T-helper 1 cell treated with Interleukin-12 subunit alpha and Interleukin-12 subunit beta and Interleukin-4 antibody, amounts not matched to agents 30 ng/mL and 1 ng/mL, for 36 hours (primary cell): ENCODE results near the gene ZNF516. TPM values are rescaled to one million over a fixed set of nuclear protein-coding genes. Genes with fewer than 3 reads are reported as not detected.
"Not testable (repeated sequence)": the region's sequence is repeated elsewhere in the genome, so short reads cannot be mapped to it uniquely, and the experiment has no call there.

Experiments used
- intact Hi-C: fragments of 100-400 bp; cut with micrococcal nuclease; formaldehyde crosslinking; loops from one replicate; pipeline ENCODE4 v1.15.1; 2024
- total RNA-seq: library from RNA; stranded (reverse); gene quantifications from 2 replicates; pipeline ENCODE4 v1.2.3, GENCODE V29; 2022

The ZNF516 gene
- total RNA-seq, 1 donor from 2014 or later, result 1.8 TPM

DNA sequence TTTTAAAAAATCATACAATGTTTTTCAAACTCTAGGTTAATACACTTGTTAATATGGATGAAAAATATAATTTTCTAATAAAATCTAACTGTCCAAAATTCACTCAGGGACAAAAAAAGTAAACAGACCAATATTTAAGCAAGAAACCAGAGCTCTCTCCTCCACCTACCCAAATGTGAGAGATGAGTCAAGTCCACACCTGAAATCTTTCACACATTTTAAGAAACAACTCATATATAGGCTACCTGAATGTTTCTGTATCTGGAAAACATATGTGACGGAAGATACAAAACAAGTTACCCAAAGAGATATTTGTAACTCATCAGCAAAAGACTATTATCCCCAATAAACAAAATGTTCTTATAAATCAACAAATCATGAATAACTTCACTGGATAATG lies 20.2 kb downstream of the ZNF516 start:
- intact Hi-C loops, result no loop called here

DNA sequence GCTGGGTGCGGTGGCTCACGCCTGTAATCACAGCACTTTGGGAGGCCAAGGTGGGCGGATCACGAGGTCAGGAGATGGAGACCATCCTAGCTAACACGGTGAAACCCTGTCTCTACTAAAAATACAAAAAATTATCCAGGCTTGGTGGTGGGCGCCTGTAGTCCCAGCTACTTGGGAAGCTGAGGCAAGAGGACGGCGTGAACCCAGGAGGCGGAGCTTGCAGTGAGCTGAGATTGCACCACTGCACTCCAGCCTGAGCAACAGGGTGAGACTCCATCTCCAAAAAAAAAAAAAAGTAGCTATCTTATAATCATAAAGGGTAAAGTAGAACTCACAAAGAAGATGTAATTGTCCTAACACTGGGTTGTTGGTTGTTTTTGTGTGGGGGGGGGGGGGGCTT lies 21.5 kb downstream of the ZNF516 start:
- intact Hi-C loops, result not testable (repeated sequence)

DNA sequence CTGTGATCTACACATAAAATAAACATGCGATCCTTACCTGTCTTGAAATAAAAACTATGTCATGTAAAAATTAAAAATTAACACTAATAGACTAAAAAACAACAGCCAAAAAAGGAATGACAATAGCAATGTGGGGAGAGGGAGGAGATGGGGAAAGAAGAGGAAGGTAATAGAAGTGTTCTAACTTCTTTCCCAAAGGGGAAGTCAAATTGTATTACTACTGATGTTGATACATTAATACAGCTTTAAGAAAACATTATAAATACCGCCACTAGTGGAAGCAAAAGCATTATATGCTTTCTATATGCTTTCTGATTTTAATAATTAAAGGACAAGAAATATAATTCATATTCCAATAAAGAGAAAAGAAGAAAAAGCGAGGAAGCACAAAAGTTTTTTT lies 22.2 kb downstream of the ZNF516 start:
- intact Hi-C loops, result no loop called here

DNA sequence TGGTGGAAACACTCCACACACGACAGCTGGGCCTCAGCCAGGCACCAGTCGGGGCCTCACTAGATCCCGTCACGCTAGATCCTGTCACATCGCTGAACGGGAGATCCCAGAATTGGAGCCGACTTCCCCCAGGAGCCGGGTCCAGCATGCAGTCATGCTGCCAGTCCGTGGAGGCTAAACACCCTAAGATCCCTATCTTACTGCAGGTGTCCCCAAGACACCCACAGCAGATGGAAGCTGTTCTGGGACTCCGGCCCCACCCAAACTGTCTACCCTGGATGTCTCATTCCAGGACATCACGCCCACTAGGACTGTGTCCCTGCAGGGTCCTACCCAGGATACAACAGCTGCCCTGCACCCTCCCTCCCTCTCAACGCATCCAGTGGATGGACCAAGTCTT lies 23.4 kb downstream of the ZNF516 start:
- intact Hi-C loops, result no loop called here

DNA sequence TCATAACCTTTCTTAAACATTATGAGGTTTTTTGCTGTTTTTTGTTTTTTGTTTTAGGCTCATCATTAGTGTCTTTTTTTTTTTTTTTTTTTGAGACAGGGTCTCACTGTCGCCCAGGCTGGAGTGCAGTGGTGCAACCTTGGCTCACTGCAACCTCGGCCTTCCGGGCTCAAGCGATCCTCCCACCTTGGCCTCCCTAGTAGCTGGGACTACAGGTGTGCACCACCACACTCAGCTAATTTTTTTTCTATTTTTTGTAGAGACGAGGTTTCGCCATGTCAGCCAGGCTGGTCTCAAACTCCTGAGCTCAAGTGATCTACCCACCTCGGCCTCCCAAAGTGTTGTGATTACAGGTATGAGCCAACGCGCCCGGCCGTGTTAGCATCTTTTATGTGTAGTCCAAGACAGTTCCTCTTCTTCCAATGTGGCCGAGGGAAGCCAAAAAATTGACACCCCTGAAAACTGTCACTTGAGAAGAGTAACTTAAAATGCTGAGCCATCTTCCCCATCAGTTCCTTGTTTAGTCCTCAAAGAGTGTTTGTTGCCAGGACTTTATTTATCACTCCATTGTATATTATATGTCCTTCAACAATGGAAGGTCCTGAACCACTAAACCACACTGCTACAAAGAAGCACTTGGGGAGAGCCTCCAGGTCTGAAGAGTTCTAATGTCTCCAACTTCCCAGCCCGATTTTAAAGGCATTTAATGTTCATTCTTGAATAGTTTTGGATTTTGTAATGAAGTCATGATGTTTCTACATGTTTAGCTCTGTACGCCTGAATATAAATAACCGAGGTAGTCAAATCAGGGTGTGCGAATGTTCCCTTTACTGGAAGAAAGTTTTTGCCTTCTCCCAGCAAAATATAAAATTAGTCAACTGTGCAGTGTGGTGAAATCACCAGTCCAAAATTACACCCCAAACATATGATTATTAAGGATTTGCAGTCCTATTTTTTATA lies 26.4 kb downstream of the ZNF516 start:
- intact Hi-C loops, result no loop called here

DNA sequence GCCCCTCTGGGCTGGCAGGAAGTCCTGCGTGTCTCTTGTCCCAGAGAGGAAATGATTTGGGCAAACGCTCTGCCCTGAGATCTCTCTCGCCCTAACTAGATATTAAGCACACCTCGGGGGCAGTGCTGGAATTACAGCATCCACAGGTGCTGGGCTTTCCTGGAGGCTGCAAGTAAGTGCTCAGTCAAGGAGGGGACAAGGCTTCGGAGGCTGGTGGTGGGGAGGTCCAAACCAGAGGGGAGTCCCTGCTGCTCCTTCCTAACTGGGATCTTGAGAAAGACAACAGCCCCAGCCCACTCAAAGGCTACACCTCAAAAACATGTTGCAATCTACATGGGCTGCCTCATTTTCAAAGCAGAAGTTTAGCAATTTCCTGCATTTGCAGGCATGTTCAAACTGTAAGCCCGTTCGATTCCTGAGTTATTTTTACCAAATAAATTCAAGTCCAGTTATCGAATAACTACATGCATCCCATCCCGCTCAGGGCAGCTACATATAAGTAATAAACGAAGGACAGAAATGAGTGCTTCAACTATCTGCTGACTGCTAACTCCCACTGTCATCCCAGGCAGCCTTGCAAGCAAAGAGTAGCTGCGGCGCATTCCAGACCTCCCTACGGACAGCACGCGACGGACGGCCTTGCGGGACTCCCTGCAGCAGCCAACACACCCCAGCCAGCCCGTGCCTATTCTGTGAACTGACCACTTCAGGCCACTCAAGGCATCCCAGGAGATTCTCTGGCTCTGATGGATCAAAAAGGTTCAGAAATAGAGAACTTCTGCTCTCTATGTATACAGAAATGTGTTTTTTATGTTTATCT lies 27.5 kb downstream of the ZNF516 start:
- intact Hi-C loops, result no loop called here

DNA sequence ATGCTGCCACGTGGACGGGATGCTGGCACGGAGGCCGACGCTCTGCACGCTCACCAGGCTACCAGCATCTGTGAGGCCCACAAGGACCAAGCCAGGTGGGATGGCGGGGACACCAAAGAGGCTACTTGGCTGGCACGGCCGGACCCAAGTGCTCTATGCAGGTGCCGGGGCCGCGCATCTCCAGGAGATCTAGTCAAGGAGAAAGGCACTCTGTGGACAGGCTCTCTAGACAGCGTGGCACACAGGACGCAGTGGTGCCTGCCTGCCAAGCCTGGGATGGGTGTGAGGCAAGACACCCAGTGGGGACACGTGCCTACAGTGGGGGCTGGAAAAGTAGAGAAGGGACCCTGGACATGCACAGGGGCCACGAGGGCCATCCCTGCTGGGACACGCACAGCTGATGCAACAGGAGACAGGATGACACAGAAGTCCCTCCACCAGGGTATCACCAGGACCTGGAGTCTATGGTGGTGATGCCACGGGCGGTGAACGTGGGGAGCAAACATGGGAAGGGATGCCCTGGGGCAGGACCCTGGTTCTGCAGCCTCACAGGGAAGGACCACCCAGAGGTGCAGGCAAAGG lies 28.5 kb downstream of the ZNF516 start:
- intact Hi-C loops, result no loop called here

DNA sequence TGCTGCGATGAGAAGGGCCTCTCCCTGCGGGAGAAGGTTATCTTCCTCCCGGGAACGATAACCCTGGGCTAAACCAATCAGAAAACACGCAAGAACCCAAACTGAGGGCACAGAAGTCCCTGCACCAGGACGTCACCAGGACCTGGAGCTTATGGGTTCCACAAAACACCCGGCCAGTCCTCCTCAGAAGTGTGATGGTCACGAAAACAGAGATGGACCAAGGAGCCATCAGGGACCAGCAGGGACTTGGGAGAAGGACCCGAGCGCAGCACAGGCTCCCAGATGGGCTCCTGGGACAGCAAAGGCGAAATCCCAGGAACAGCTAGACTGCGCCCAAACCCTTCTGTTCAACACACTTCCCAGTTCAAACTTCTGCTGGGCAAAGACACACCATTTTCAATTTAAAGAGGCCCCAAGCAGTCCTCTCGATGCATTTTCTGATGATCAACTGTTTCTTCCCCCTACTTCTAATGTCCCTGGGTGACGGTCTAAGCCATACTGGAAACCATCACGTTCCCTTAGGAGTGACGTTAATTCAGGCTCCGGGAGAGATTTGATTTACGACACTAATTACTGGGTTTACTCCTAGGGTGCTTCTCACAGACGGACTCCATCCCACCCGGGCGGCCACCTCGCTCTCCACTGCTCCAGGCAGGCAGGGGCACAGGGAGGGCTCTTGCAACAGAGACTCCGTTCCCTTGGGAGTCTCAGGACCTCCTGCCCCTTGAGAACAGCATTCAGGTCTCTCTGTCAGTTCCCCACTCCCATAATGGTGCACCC lies 29.2 kb downstream of the ZNF516 start:
- intact Hi-C loops, result no loop called here

DNA sequence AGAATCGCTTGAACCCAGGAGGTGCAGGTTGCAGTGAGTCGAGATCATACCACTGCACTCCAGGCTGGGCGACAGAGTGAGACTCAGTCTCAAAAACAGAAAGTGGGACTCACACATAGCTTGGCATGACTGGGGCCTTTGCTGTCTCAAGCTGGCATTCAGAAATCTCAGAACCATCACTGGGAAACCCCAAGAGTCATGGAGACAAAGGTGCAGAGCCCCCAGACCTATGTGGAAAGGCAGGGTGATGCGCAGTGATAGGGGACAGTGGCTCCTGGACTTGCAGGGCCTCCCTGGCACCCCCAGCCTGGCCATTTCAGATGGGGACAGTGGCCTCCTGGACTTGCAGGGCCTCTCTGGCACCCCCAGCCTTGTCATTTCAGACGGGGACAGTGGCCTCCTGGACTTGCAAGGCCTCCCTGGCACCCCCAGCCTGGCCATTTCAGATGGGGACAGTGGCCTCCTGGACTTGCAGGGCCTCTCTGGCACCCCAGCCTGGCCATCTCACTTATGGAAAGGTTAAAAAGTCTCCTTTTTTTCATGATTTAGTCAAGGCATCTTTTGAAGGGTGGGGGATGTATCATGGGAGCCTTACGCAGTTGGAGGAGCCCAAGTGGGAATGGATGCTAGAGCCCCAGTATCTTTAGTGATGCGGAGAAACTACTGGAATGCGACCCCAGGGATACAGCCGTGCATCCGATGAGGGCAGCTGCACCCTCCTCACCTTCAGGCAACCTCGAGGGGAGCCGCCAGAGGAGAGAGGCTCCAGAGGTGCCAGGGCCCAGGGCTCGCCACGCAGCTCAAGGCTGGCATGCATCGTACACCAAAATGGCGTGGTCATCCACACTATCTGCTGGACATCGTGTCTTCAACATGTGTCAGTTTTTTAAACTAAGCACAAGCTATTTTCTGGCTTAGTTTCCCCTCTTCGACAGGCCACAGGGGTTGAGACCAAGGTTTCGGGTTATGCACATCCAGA lies 30.5 kb downstream of the ZNF516 start:
- intact Hi-C loops, result no loop called here

DNA sequence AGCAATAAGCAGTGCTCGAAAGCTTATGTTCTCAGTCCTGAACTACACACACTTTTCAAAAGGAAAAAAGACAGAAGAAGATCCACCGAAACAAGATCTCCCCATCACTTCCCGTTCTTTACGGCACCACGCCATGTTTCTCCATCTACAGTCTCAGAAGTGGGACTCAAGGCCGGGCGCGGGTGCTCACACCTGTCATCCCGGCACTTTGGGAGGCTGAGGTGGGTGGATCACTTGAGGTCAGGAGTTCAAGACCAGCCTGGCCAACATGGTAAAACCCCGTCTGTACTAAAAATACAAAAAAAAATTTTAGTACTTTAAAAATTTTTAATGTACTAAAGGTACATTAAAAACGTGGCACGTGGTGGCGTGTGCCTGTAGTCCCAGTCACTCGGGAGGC lies 31.2 kb downstream of the ZNF516 start:
- intact Hi-C loops, result no loop called here

DNA sequence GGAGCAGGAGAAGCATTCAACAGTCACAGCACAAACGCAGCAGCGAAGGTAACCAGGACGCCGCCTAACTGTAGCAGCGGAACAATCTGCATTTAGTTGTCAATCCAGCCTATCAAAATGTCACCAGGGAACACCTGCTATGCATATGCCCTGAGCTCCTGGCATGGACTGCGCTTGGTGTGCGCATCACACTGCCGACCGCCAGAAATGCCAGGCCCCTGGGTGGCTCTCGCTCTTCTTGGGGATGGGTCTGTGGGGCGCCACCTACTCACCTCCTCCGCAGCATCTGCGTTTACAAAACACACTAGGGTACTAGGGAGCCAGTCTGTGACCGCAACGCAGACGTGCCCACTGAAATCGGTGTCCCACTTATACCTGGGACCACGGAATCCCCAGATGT lies 31.7 kb downstream of the ZNF516 start:
- intact Hi-C loops, result no loop called here

DNA sequence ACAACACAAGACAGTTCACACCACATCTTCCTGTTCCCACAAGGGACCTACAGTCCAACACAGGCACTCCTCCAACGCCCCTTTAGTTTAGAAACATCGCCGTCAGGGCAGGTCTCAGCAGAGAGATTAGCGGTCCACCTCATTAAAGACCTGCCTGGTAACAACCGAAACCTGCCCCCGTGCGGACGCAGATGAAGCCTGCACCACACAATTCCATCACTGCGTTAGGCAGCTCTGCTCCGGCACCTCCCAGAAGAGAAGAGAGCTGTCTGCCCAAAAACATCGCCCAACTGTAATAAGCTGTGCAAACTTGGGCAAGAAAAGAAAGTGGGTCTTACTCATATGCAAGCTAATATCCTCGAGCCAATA lies 32.7 kb downstream of the ZNF516 start:
- intact Hi-C loops, result no loop called here

DNA sequence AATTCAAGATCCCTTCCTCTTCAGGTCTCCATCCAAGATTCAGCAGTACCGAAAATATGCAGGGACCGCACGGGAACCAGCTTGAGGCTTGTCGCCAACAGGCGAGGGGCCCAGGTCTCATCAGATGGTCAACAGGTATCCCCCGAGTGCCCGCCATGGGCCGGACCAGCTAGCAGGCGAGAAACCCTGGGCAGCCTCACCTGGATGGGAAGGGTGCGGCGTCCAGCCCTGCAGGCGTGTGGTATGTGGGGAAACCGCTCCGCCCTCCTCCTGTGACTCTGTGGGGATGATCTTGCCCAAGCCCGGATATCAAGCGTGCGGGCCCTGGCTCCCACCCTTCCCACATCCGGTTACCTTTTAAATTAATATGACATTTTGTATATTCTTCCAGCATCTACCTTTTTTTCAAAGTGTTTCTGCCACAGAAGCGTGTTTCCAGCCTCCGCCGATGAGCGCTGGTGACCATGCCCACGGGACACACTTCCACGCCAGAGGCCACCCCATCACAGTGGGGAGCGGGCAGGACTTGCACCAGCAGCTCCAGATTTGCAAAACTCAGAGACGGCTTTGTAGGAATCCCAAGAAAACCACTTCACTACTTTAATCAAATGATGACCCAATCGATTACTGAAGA lies 33.2 kb downstream of the ZNF516 start:
- intact Hi-C loops, result no loop called here

DNA sequence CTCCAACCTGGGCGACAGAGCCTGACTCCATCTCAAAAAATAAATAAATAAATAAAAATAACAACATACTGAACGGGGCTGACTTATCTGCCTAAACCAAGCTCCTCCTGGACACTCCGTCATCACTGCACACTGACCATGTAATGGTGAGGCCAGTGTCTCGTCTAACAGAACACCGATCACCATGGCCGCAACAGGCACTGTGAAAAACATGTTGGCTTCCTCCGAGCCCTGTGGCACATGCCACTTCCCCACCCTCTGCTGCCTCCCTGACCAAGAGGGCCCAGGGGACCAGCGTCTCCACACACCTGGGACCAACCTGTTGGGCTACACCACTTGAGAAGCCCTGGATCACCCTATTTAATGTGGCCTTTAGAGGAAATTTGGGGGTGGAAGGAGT lies 33.9 kb downstream of the ZNF516 start:
- intact Hi-C loops, result no loop called here

DNA sequence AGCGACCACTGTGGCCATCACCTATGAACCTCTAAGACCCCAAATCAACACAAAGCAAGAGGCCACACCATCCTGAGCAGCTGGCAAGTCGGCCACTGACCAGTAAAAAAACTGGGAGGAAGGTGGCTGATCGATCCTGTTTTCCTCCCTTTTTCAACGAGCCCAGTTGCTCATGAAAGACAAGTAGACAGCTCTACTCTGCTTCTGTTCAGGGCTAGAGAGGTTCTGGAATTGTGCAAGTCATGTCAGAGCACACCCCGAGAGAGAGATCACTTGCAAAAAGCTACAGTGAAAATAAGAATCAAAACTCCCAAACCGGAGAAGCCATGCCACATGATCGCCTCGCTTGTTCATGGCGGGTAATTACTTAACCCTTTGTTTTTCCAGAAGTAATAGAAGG lies 34.6 kb downstream of the ZNF516 start:
- intact Hi-C loops, result no loop called here

DNA sequence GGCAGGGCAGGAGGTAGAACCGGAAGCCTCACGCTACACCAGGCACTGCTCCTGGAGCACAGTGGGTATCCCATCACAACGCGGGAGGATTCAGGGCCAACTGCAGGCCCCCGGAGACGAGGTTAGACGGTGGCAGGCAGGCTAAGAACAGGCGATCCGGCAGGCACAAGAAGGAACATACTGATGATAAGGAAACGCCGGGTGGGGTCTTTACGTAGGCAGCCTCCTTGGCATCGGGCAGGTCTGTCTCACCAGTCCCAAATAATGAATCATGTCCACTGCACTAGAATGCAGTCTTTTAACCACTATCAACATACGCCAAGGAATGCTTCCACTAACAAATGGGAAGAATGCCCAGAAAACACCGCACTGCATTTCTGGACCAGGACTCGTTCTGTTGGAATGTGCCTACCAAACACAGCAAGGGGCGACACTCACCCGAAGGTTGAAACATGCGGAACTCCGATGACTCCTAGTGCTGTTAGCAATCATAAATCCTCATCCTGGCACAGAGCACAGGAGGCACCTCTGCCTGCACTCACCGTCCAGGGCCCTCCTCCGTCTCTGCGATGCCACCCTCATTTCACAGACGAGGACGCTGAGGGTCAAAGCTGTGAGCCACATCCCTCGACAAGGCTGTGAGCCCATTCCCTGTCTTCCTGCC lies 35.2 kb downstream of the ZNF516 start:
- intact Hi-C loops, result no loop called here

DNA sequence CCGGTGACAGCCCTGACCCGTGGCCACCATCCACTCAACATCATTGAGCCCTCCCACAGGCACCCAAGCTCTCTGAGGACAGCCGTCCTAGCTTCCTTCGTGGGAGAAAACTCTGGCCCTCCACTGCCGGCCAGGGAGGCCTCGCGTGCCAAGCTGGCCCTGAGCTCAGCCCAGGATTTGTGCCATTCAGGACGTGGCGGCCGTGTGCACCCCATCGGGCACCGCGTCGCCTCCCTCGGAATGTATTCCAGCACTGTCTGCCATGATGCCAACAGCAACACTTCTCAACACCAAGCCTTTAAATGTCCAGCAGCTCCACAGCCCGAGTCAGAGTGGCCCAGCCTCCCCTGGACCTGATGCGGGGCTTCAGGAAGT lies 35.7 kb downstream of the ZNF516 start:
- intact Hi-C loops, result no loop called here

DNA sequence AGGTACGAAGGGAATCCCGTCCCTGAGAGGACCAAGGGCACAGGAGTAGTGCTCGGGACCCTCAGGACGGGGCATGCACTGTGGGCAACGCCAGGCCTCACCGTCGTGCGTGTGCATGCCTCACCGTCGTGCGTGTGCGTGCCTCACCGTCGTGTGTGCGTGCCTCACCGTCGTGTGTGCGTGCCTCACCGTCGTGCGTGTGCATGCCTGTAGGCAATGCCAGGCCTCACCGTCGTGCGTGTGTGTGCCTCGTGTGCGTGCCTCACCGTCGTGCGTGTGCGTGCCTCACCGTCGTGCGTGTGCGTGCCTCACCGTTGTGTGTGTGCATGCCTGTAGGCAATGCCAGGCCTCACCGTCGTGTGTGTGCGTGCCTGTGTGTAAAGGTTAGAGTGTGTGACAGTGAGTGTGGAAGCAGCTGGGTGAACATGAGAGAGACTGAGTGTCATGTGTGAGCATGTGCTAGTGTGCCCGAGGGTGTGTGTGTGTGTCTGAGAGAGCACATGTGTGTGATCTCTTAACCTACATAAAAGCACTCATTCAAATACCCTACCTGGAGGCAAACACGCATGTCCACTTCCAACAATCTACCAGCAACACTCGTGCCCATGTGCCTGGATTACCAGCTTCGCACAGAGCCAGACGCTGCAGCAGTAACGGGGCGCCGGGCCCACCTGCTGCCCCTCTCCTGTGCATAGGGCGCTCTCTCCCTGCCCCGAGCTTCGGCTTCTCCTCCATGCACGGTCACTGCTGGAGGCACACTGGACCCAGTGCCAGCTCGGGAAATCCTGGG lies 36.3 kb downstream of the ZNF516 start:
- intact Hi-C loops, result no loop called here
